Raji (cell line): ENCODE measurements around the gene ADSS1.

Source experiments
- POLR2A ChIP-seq: IDR thresholded peaks from 2 replicates; pipeline ENCODE4 v1.6.1; 2011; ENCODE audit warnings: low read depth, low read length, control low read depth; ENCODE audit not compliant: insufficient read depth

The ADSS1 gene

GRCh38 chr14:104684449-104684821 is 39.6 kb upstream of the ADSS1 start:
- no peak for TF ChIP-seq POLR2A

GRCh38 chr14:104685216-104685997 is 38.6 kb upstream of the ADSS1 start:
- no peak for TF ChIP-seq POLR2A

- no peak for TF ChIP-seq POLR2A
Observed at GRCh38 chr14:104685998-104686610, 37.9 kb upstream of the ADSS1 start.

GRCh38 chr14:104686624-104687517 is 37.2 kb upstream of the ADSS1 start:
- TF ChIP-seq POLR2A = no peak

GRCh38 chr14:104687601-104688504 is 36.2 kb upstream of the ADSS1 start:
- TF ChIP-seq POLR2A = no peak

- no peak for TF ChIP-seq POLR2A
Observed at GRCh38 chr14:104688505-104689108, 35.4 kb upstream of the ADSS1 start.

- peak; percentile 62 for TF ChIP-seq POLR2A
Observed at GRCh38 chr14:104689109-104689880, 34.7 kb upstream of the ADSS1 start, which contains the start of gene INF2. INF2 (plus strand) TSS chr14:104689618; CDS start chr14:104701366, 11,748 bp downstream.

- no peak for TF ChIP-seq POLR2A
Observed at GRCh38 chr14:104689881-104690711, 33.9 kb upstream of the ADSS1 start.

GRCh38 chr14:104690861-104691455 is 33.1 kb upstream of the ADSS1 start:
- TF ChIP-seq POLR2A = no peak

- no peak for TF ChIP-seq POLR2A
Observed at GRCh38 chr14:104691546-104692260, 32.3 kb upstream of the ADSS1 start.

GRCh38 chr14:104692261-104692938 is 31.6 kb upstream of the ADSS1 start:
- TF ChIP-seq POLR2A = no peak
